ENCODE data around the gene GABRR1. TPM values are rescaled to one million over a fixed set of nuclear protein-coding genes. Genes with fewer than 3 reads are reported as not detected.
A peak's percentile ranks its signal among the peaks of the same experiment; 100 is the strongest.

The GABRR1 gene
- total RNA-seq, 1 experiment from 2014 or later: not detected

GRCh38 chr6:89139509-89140346 lies 77.4 kb downstream of the GABRR1 start:
- no peak overlapping the region for H3K4me3 Mint-ChIP-seq (ENCODE audit: unreplicated experiment)
- ChIA-PET CTCF (interaction anchor here (0.6 to 2.2 kb wide), 6 partner anchors 16 to 1745 kb away, joined by 3 to 6 read pairs (median 4); no protein-coding TSS in a partner anchor), POLR2A (interaction anchor here (0.7 to 1.0 kb wide), 3 partner anchors 17 to 60 kb away, joined by 3 to 4 read pairs (median 3); partner anchors contain the start of gene PNRC1)
- H3K27me3 Mint-ChIP-seq (ENCODE audit: insufficient read depth, unreplicated experiment): no peaks in the 10 kb centered on the region
- intact Hi-C loops (cut with micrococcal nuclease): no loop called here
- BruUV-seq (replicated peaks): no TSS peak
- no peak for DNase-seq (ENCODE audit: unreplicated experiment)
- H3K27ac Mint-ChIP-seq (ENCODE audit: low read depth, unreplicated experiment): peak overlapping the region; percentile 21
- no peaks in the 10 kb centered on the region for H3K9me3 Mint-ChIP-seq (ENCODE audit: unreplicated experiment)
- TF ChIP-seq CTCF (IDR thresholded peaks at IDR 0.05; ENCODE audit: unreplicated experiment): no peak
- H3K4me1 Mint-ChIP-seq (ENCODE audit: insufficient read depth, unreplicated experiment): peaks cover 8% of the 10 kb centered on the region
- H3K36me3 Mint-ChIP-seq (ENCODE audit: insufficient read depth, unreplicated experiment): no peaks in the 10 kb centered on the region

GRCh38 chr6:89138173-89138572 lies 79.0 kb downstream of the GABRR1 start:
- H3K9me3 Mint-ChIP-seq (ENCODE audit: unreplicated experiment): no peaks in the 10 kb centered on the region
- BruUV-seq (replicated peaks): no TSS peak
- TF ChIP-seq CTCF (IDR thresholded peaks at IDR 0.05; ENCODE audit: unreplicated experiment): no peak
- no peak overlapping the region for H3K27ac Mint-ChIP-seq (ENCODE audit: low read depth, unreplicated experiment)
- intact Hi-C loops (cut with micrococcal nuclease): no loop called here
- H3K36me3 Mint-ChIP-seq (ENCODE audit: insufficient read depth, unreplicated experiment): no peaks in the 10 kb centered on the region
- no peak overlapping the region for H3K4me3 Mint-ChIP-seq (ENCODE audit: unreplicated experiment)
- H3K27me3 Mint-ChIP-seq (ENCODE audit: insufficient read depth, unreplicated experiment): no peaks in the 10 kb centered on the region
- peaks cover 8% of the 10 kb centered on the region for H3K4me1 Mint-ChIP-seq (ENCODE audit: insufficient read depth, unreplicated experiment)
- POLR2A ChIA-PET: interaction anchor here (1.0 to 2.9 kb wide), 2 partner anchors 9 to 10 kb away, joined by 4 to 8 read pairs; partner anchors contain the start of gene PM20D2
- CTCF ChIA-PET: interaction anchor here (0.9 to 2.2 kb wide), 3 partner anchors 8 to 106 kb away, joined by 3 to 4 read pairs (median 3); no protein-coding TSS in a partner anchor
- no peak for DNase-seq (ENCODE audit: unreplicated experiment)

GRCh38 chr6:89134723-89135122 lies 82.4 kb downstream of the GABRR1 start:
- Mint-ChIP-seq H3K36me3 (ENCODE audit: insufficient read depth, unreplicated experiment) (no peaks in the 10 kb centered on the region), H3K4me3 (ENCODE audit: unreplicated experiment) (no peak overlapping the region), H3K27ac (ENCODE audit: low read depth, unreplicated experiment) (no peak overlapping the region), H3K9me3 (ENCODE audit: unreplicated experiment) (no peaks in the 10 kb centered on the region), H3K27me3 (ENCODE audit: insufficient read depth, unreplicated experiment) (no peaks in the 10 kb centered on the region), H3K4me1 (ENCODE audit: insufficient read depth, unreplicated experiment) (peaks cover 6% of the 10 kb centered on the region)
- no peak for TF ChIP-seq CTCF (IDR thresholded peaks at IDR 0.05; ENCODE audit: unreplicated experiment)
- ChIA-PET CTCF (interaction anchor here (0.5 to 1.4 kb wide), 4 partner anchors 12 to 1187 kb away, joined by 3 to 6 read pairs (median 4); no protein-coding TSS in a partner anchor), POLR2A (interaction anchor here (0.6 to 1.0 kb wide), 3 partner anchors 10 to 362 kb away, joined by 3 to 4 read pairs (median 4); no protein-coding TSS in a partner anchor)
- DNase-seq (ENCODE audit: unreplicated experiment): no peak
- intact Hi-C loops (cut with micrococcal nuclease): no loop called here
- no TSS peak for BruUV-seq (replicated peaks)

GRCh38 chr6:89133981-89134380 lies 83.2 kb downstream of the GABRR1 start:
- CTCF ChIA-PET: interaction anchor here (0.6 to 1.4 kb wide), 4 partner anchors 11 to 1186 kb away, joined by 3 to 6 read pairs (median 4); no protein-coding TSS in a partner anchor

More at GRCh38 chr6:89133981-89134380, 83.2 kb downstream of the GABRR1 start:
- POLR2A ChIA-PET: interaction anchor here (0.8 to 1.1 kb wide), 2 partner anchors 11 to 12 kb away, joined by 5 to 6 read pairs; partner anchors contain the start of gene PM20D2
- no peaks in the 10 kb centered on the region for H3K9me3 Mint-ChIP-seq (ENCODE audit: unreplicated experiment)
- H3K4me3 Mint-ChIP-seq (ENCODE audit: unreplicated experiment): no peak overlapping the region
- no peaks in the 10 kb centered on the region for H3K4me1 Mint-ChIP-seq (ENCODE audit: insufficient read depth, unreplicated experiment)
- no peak for DNase-seq (ENCODE audit: unreplicated experiment)
- no peak for TF ChIP-seq CTCF (IDR thresholded peaks at IDR 0.05; ENCODE audit: unreplicated experiment)
- H3K27me3 Mint-ChIP-seq (ENCODE audit: insufficient read depth, unreplicated experiment): no peaks in the 10 kb centered on the region
- H3K27ac Mint-ChIP-seq (ENCODE audit: low read depth, unreplicated experiment): no peak overlapping the region
- BruUV-seq (replicated peaks): no TSS peak
- intact Hi-C loops (cut with micrococcal nuclease): no loop called here
- no peaks in the 10 kb centered on the region for H3K36me3 Mint-ChIP-seq (ENCODE audit: insufficient read depth, unreplicated experiment)

Measured in MCF 10A (cell line).